22Rv1 (cell line): ENCODE results near the gene COL5A1.

Experiments
- H3K27ac ChIP-seq: fragments of 450-650 bp; 2 replicates; pipeline ENCODE4 v1.5.1; 2017
- ZFX ChIP-seq: fragments of 450-650 bp; IDR thresholded peaks from 2 replicates; pipeline ENCODE4 v1.6.1; 2017; ENCODE audit warnings: antibody characterized with exemption, borderline replicate concordance
- TF ChIP-seq, protein P1 (sequence below): fragments of 450-650 bp; IDR thresholded peaks from 2 replicates; pipeline ENCODE4 v1.5.1; 2017; ENCODE audit warnings: mild to moderate bottlenecking

Gene COL5A1

DNA sequence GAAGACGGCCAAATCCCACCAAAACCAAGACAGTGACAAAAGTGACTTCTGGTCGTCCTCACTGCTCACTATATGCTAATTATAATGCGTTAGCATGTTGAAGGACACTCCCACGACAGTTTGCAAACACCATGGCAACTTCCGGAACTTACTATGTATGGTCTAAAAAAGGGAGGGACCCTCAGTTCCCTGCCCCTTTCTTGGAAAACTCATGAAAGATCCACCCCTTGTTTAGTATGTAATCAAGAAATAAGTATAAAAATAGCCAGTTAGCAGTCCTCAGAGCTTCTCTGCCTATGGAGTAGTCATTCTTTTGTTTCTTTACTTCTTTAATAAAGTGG lies 248.5 kb downstream of the COL5A1 start:
- TF ChIP-seq ZFX = no peak
- TF ChIP-seq, protein P1, sequence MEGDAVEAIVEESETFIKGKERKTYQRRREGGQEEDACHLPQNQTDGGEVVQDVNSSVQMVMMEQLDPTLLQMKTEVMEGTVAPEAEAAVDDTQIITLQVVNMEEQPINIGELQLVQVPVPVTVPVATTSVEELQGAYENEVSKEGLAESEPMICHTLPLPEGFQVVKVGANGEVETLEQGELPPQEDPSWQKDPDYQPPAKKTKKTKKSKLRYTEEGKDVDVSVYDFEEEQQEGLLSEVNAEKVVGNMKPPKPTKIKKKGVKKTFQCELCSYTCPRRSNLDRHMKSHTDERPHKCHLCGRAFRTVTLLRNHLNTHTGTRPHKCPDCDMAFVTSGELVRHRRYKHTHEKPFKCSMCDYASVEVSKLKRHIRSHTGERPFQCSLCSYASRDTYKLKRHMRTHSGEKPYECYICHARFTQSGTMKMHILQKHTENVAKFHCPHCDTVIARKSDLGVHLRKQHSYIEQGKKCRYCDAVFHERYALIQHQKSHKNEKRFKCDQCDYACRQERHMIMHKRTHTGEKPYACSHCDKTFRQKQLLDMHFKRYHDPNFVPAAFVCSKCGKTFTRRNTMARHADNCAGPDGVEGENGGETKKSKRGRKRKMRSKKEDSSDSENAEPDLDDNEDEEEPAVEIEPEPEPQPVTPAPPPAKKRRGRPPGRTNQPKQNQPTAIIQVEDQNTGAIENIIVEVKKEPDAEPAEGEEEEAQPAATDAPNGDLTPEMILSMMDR = no peak
- H3K27ac ChIP-seq = no peak overlapping the region

DNA sequence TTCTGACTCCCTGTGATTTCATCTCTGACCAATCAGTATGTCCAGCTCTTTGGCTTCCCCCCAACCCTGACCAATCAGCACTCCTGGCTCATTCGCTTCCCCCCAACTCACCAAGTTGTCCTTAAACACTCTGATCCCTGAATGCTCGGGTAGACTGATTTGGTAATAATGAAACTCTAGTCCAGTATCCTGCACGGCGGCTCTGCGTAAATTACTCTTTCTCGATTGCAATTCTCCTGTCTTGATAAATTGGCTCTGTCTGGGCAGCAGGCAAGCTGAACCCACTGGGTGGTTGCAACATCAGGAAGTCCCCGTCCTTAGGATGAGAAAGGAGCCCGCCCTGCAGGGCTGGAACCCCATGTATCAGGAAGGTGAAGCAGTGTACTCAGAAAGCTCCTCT lies 249.4 kb downstream of the COL5A1 start:
- no peak overlapping the region for H3K27ac ChIP-seq
- TF ChIP-seq, protein P1 = no peak
- TF ChIP-seq ZFX = no peak

DNA sequence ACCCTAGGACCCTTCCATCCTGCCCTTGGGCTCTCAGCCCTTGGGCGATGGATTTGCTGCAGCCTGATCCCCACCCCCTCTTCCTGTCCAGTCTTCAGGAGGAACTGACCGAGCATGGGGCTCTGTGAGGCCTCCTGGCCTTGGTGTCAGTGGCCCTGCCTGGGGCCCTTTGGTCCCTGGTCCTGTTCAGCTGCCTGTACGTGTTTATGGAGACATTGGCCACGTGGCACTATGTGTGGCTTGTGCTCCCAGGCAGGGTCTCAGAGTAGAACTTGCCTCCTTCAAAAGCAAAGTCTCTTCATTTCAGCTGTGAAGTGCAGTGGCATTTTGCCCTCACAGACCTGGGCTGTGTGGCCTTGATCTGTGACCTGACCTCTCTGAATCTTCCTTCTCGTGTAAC lies 250.1 kb downstream of the COL5A1 start:
- no peak overlapping the region for H3K27ac ChIP-seq

DNA sequence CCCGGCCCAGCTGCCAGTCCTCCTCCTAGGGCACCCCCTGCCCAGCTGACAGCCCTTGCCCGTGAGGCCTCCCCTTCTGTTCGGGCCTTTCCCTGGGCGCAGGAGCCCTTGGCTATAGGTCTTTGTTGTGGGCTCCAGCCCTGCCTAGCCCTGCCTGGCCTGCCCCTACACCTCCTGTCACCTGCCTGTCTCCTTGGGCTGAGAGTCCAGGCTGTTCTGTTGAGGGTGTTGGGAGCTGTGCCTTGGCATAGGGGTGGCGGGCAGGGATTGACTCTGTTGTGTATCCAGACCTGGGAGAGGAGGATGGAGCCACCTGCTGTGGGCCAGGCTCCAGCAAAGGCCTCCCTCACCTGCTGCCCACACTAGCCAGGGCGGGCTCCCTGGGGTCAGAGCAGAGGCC lies 250.6 kb downstream of the COL5A1 start:
- TF ChIP-seq, protein P1 = no peak
- TF ChIP-seq ZFX = no peak
- H3K27ac ChIP-seq = no peak overlapping the region

More for the DNA sequence above, 250.1 kb downstream of the COL5A1 start:
- TF ChIP-seq, protein P1 = no peak
- TF ChIP-seq ZFX = no peak

DNA sequence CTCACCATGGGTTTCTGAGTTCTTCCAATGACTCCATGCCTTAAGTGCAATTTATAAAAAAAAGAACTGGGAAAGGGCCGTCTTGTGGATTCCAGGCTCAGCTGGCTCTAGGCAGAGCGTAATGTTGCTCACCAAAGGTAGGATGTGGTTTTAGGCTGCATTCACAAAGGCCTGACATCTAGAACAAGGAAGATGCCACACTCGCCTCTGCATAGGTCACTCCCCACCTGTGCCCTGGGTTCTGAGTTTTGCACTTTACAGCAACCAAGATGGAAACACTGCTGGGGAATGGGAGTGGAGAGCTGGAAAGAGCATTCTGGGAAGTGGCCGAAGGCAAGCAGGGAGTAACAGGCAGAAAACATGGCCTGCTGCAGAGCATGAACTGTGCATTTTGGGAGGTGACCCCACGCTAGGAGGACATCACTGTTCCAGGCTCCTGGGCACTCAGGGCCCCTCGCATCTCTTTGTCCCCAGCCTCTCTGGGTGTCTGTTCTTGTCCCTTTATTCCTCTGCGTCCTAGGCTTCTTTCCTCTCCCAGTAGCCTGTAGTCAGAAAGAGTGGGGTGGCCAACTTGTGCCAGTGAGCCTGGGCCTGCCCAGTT lies 251.3 kb downstream of the COL5A1 start:
- no peak overlapping the region for H3K27ac ChIP-seq
- TF ChIP-seq, protein P1 = no peak
- TF ChIP-seq ZFX = no peak
